HCT116 (cell line): ENCODE results near the gene FRMD4A. TPM values are rescaled to one million over a fixed set of nuclear protein-coding genes. Genes with fewer than 3 reads are reported as not detected.

Experiments
- ATAC-seq: fragments of 200-7000 bp; cut with Tn5 transposase; 2 replicates; pipeline ENCODE4 v1.9.1; 2020; ENCODE audit warnings: mild to moderate bottlenecking, moderate library complexity
- BruUV-seq: library from RNA; stranded (reverse); fragments of 400-500 nt; replicated peaks from 2 replicates; lab custom pipeline; 2021; lab: Mats Ljungman, UMichigan
- CTCF ChIA-PET: fragments of 300-600 bp; sonication (Branson Sonifier 250); formaldehyde crosslinking; loops from one replicate; lab custom pipeline; 2021; ENCODE audit warnings: antibody characterized with exemption; lab: Charles Lee
- POLR2A ChIA-PET: fragments of 300-600, 350-600 bp; sonication (Branson Sonifier 250); formaldehyde crosslinking; loops from one replicate; lab custom pipeline; 2021; ENCODE audit warnings: antibody characterized with exemption; lab: Charles Lee
- RAD21 ChIA-PET, 2 experiments: fragments of 300-600 bp; sonication (Branson Sonifier 250); formaldehyde crosslinking; loops; one replicate each; lab custom pipeline; 2023; ENCODE audit warnings: low total read pairs in 2 of 2; ENCODE audit not compliant: uncharacterized antibody in 2 of 2, unreplicated experiment in 2 of 2, low non-redundant PET in 1 of 2; lab: Charles Lee
- DNase-seq: peaks from one replicate; pipeline ENCODE4 v3.0.0-alpha.2; 2010; ENCODE audit warnings: low read depth, low spot score
- H2AFZ ChIP-seq: fragments of 200-600 bp; shearing (Covaris generic), sonication (generic); 2 replicates; pipeline ENCODE4 v1.6.1; 2017; ENCODE audit warnings: low read depth, mixed run types, mixed read lengths, antibody characterized with exemption, low read length; ENCODE audit not compliant: poor library complexity, severe bottlenecking
- H3K27ac ChIP-seq: 2 replicates; pipeline ENCODE4 v1.5.1; 2012; ENCODE audit warnings: low read depth, low read length
- H3K27me3 ChIP-seq: fragments of 200-600 bp; sonication (generic); 2 replicates; pipeline ENCODE4 v1.6.1; 2016; ENCODE audit warnings: mixed run types, low read length, mixed read lengths; ENCODE audit not compliant: insufficient read depth
- H3K36me3 ChIP-seq, 2 experiments: fragments of 200-500 bp in 1 of 2; fragments of 200-600 bp in 1 of 2; sonication (Bioruptor generic) in 1 of 2; sonication (generic) in 1 of 2; 2 replicates each; pipeline versions ENCODE4 v1.5.1 to v1.6.1; 2014 to 2016; ENCODE audit warnings: low read length in 2 of 2, inconsistent platforms in 1 of 2, mixed read lengths in 1 of 2, mixed run types in 1 of 2; ENCODE audit not compliant: insufficient read depth in 2 of 2, control insufficient read depth in 1 of 2
- H3K4me1 ChIP-seq, 2 experiments: fragments of 200-600 bp in 1 of 2; sonication (generic) in 1 of 2; 2 replicates each; pipeline versions ENCODE4 v1.5.1 to v1.6.1; 2012 to 2017; ENCODE audit warnings: low read length in 2 of 2, inconsistent platforms in 1 of 2, mild to moderate bottlenecking in 1 of 2, mixed read lengths in 1 of 2, mixed run types in 1 of 2, moderate library complexity in 1 of 2; ENCODE audit not compliant: insufficient read depth in 2 of 2, control insufficient read depth in 1 of 2
- H3K4me2 ChIP-seq: fragments of 200-600 bp; sonication (generic); 2 replicates; pipeline ENCODE4 v1.6.1; 2017; ENCODE audit warnings: mixed run types, low read length, mixed read lengths
- H3K4me3 ChIP-seq, 2 experiments: fragments of 200-600 bp in 1 of 2; sonication (generic) in 1 of 2; replicated peaks in 1 of 2; 2 replicates each; pipeline ENCODE4 v1.5.1; 2011 to 2016; ENCODE audit warnings: low read length in 2 of 2, control low read depth in 1 of 2, low read depth in 1 of 2, mild to moderate bottlenecking in 1 of 2, mixed read lengths in 1 of 2, mixed run types in 1 of 2
- H3K79me2 ChIP-seq: fragments of 200-600 bp; sonication (generic); 2 replicates; pipeline ENCODE4 v1.6.1; 2017; ENCODE audit warnings: mild to moderate bottlenecking, mixed run types, low read length, moderate library complexity, mixed read lengths; ENCODE audit not compliant: insufficient read depth
- H3K9ac ChIP-seq: fragments of 200-600 bp; sonication (generic); 2 replicates; pipeline ENCODE4 v1.6.1; 2016; ENCODE audit warnings: low read length, mixed read lengths
- H3K9me2 ChIP-seq: fragments of 200-600 bp; sonication (generic), shearing (Covaris generic); 2 replicates; pipeline ENCODE4 v1.6.1; 2017; ENCODE audit warnings: mixed run types, mild to moderate bottlenecking, moderate library complexity; ENCODE audit not compliant: insufficient read depth
- H3K9me3 ChIP-seq, 2 experiments: fragments of 200-500 bp in 1 of 2; fragments of 200-600 bp in 1 of 2; sonication (Bioruptor generic) in 1 of 2; sonication (generic) in 1 of 2; 2 replicates each; pipeline ENCODE4 v1.6.1; 2014 to 2017; ENCODE audit warnings: low read length in 2 of 2, mixed read lengths in 2 of 2, inconsistent platforms in 1 of 2, low read depth in 1 of 2, mild to moderate bottlenecking in 1 of 2, mixed run types in 1 of 2, moderate library complexity in 1 of 2; ENCODE audit not compliant: control insufficient read depth in 1 of 2, insufficient read depth in 1 of 2
- H4K20me1 ChIP-seq: fragments of 200-600 bp; sonication (generic), shearing (Covaris generic); 2 replicates; pipeline ENCODE4 v1.6.1; 2017; ENCODE audit warnings: mixed run types, mild to moderate bottlenecking, moderate library complexity; ENCODE audit not compliant: insufficient read depth
- ATF3 ChIP-seq: IDR thresholded peaks from 2 replicates; pipeline ENCODE4 v1.6.1; 2012
- CBX3 ChIP-seq: IDR thresholded peaks from 2 replicates; pipeline ENCODE4 v1.6.1; 2012; ENCODE audit warnings: low read depth
- EGR1 ChIP-seq: IDR thresholded peaks from 2 replicates; pipeline ENCODE4 v1.6.1; 2012; ENCODE audit warnings: low read depth
- EZH2phosphoT487 ChIP-seq: fragments of 200-600 bp; IDR thresholded peaks from 2 replicates; pipeline ENCODE4 v1.6.1; 2018; ENCODE audit warnings: antibody characterized with exemption, borderline replicate concordance
- FOSL1 ChIP-seq: IDR thresholded peaks from 2 replicates; pipeline ENCODE4 v1.6.1; 2012; ENCODE audit warnings: low read depth
- POLR2A ChIP-seq: IDR thresholded peaks from 2 replicates; pipeline ENCODE4 v1.7.0; 2011; ENCODE audit warnings: borderline replicate concordance; ENCODE audit not compliant: insufficient read depth, insufficient read length; ENCODE audit errors: extremely low read depth
- RAD21 ChIP-seq: IDR thresholded peaks from 2 replicates; pipeline ENCODE4 v1.6.1; 2012; ENCODE audit warnings: low read depth, mild to moderate bottlenecking
- REST ChIP-seq: IDR thresholded peaks from 2 replicates; pipeline ENCODE4 v1.6.1; 2012; ENCODE audit warnings: low read depth
- SIN3A ChIP-seq: IDR thresholded peaks from 2 replicates; pipeline ENCODE4 v1.6.1; 2012; ENCODE audit warnings: low read depth
- SP1 ChIP-seq: IDR thresholded peaks from 2 replicates; pipeline ENCODE4 v1.6.1; 2012; ENCODE audit warnings: low read depth
- YY1 ChIP-seq: IDR thresholded peaks from 2 replicates; pipeline ENCODE4 v1.6.1; 2011; ENCODE audit warnings: low read length, low read depth, moderate library complexity, mild to moderate bottlenecking; ENCODE audit not compliant: insufficient replicate concordance; ENCODE audit errors: extremely low read depth
- ZBTB33 ChIP-seq: IDR thresholded peaks from 2 replicates; pipeline ENCODE4 v1.6.1; 2011; ENCODE audit warnings: mild to moderate bottlenecking, low read length, moderate library complexity; ENCODE audit not compliant: insufficient replicate concordance; ENCODE audit errors: extremely low read depth
- ZFX ChIP-seq: fragments of 450-650 bp; IDR thresholded peaks from 2 replicates; pipeline ENCODE4 v1.6.1; 2017
- intact Hi-C: fragments of 100-400 bp; cut with micrococcal nuclease; formaldehyde crosslinking; loops from 2 replicates; pipeline ENCODE4 v1.10.0; 2022
- total RNA-seq: library from RNA; stranded (reverse); gene quantifications from one replicate; pipeline ENCODE4 v1.2.1, GENCODE V29; 2021; ENCODE audit not compliant: unreplicated experiment

FRMD4A gene
- total RNA-seq, 1 experiment from 2014 or later: 0.20 TPM

GRCh38 chr10:13658264-13658663 is 672.5 kb downstream of the FRMD4A start:
- H3K79me2 ChIP-seq: no peaks in the 10 kb centered on the region
- no peak overlapping the region for H3K4me2 ChIP-seq
- no peak overlapping the region for H3K9ac ChIP-seq
- TF ChIP-seq SIN3A (no peak), ZBTB33 (no peak), SP1 (no peak), ZFX (no peak), REST (no peak), EZH2phosphoT487 (no peak), RAD21 (no peak), CBX3 (no peak), POLR2A (no peak), ATF3 (no peak), FOSL1 (no peak), EGR1 (no peak), YY1 (no peak)
- no peaks in the 10 kb centered on the region for H3K27me3 ChIP-seq
- H3K9me3 ChIP-seq: no peaks in the 10 kb centered on the region
- DNase-seq (no peak), ATAC-seq (no peak)
- H2AFZ ChIP-seq: no peak overlapping the region
- ChIA-PET RAD21 (no interaction called here), CTCF (no interaction called here), POLR2A (no interaction called here)
- no TSS peak for BruUV-seq
- no peaks in the 10 kb centered on the region for H3K4me1 ChIP-seq
- no peaks in the 10 kb centered on the region for H3K9me2 ChIP-seq
- H4K20me1 ChIP-seq: no peaks in the 10 kb centered on the region
- no peak overlapping the region for H3K27ac ChIP-seq
- no peaks in the 10 kb centered on the region for H3K36me3 ChIP-seq
- intact Hi-C loops: no loop called here
- no peak overlapping the region for H3K4me3 ChIP-seq
